Cerebellar nuclear complex (tissue), 1 donor: Measurements from ENCODE around the gene CTIF.

Experiments used
- DNase-seq, 2 experiments: peaks; one replicate each; lab custom pipeline; 2025; lab: John Stamatoyannopoulos, UW

Gene CTIF

GRCh38 chr18:48789259-48789812, 250.5 kb downstream of the CTIF start:
- no peak for DNase-seq

- DNase-seq, result no peak
Observed at GRCh38 chr18:48790226-48790863, 251.5 kb downstream of the CTIF start.

- no peak for DNase-seq
Observed at GRCh38 chr18:48790869-48791635, 252.2 kb downstream of the CTIF start.

- no peak for DNase-seq
Observed at GRCh38 chr18:48791636-48792105, 252.8 kb downstream of the CTIF start.

GRCh38 chr18:48792141-48792540, 253.3 kb downstream of the CTIF start:
- no peak for DNase-seq

GRCh38 chr18:48792611-48793380, 254.0 kb downstream of the CTIF start:
- DNase-seq, result no peak

GRCh38 chr18:48794251-48794970, 255.6 kb downstream of the CTIF start:
- DNase-seq, result no peak

GRCh38 chr18:48795696-48796095, 256.9 kb downstream of the CTIF start:
- no peak for DNase-seq

GRCh38 chr18:48796491-48797205, 257.8 kb downstream of the CTIF start:
- no peak for DNase-seq

GRCh38 chr18:48797841-48798255, 259.0 kb downstream of the CTIF start:
- peak; percentile 11 to 69 for DNase-seq

GRCh38 chr18:48798334-48799245, 259.8 kb downstream of the CTIF start:
- peak in 1 of 2 experiments; percentile 13 for DNase-seq

GRCh38 chr18:48799724-48800315, 261.0 kb downstream of the CTIF start:
- no peak for DNase-seq

GRCh38 chr18:48800466-48800865, 261.6 kb downstream of the CTIF start:
- no peak for DNase-seq

- DNase-seq, result no peak
Observed at GRCh38 chr18:48800876-48801727, 262.3 kb downstream of the CTIF start.

- DNase-seq, result no peak
Observed at GRCh38 chr18:48801728-48802542, 263.1 kb downstream of the CTIF start.

GRCh38 chr18:48802543-48803290, 263.9 kb downstream of the CTIF start:
- DNase-seq, result no peak

GRCh38 chr18:48803518-48803917, 264.7 kb downstream of the CTIF start:
- no peak for DNase-seq
